ENCODE measurements around the gene C16orf92.

The C16orf92 gene

GRCh38 chr16:30006659-30007377 lies 16.2 kb upstream of the C16orf92 start:
- H3K4me3 ChIP-seq (replicated peaks; ENCODE audit: low read depth, low read length): no peak overlapping the region
- TF ChIP-seq CTCF (IDR thresholded peaks at IDR 0.05; ENCODE audit: low read length, missing control alignments): no peak
- no peak for DNase-seq (ENCODE audit: low read depth)

GRCh38 chr16:30007378-30007895 lies 15.6 kb upstream of the C16orf92 start:
- H3K4me3 ChIP-seq (replicated peaks; ENCODE audit: low read depth, low read length): no peak overlapping the region
- TF ChIP-seq CTCF (IDR thresholded peaks at IDR 0.05; ENCODE audit: low read length, missing control alignments): no peak
- DNase-seq (ENCODE audit: low read depth): no peak

GRCh38 chr16:30009085-30009862 lies 13.7 kb upstream of the C16orf92 start:
- DNase-seq (ENCODE audit: low read depth): no peak
- TF ChIP-seq CTCF (IDR thresholded peaks at IDR 0.05; ENCODE audit: low read length, missing control alignments): no peak
- no peak overlapping the region for H3K4me3 ChIP-seq (replicated peaks; ENCODE audit: low read depth, low read length)

- TF ChIP-seq CTCF (IDR thresholded peaks at IDR 0.05; ENCODE audit: low read length, missing control alignments): no peak
- no peak overlapping the region for H3K4me3 ChIP-seq (replicated peaks; ENCODE audit: low read depth, low read length)
- no peak for DNase-seq (ENCODE audit: low read depth)
Measured at GRCh38 chr16:30009990-30010843, 12.8 kb upstream of the C16orf92 start.

- TF ChIP-seq CTCF (IDR thresholded peaks at IDR 0.05; ENCODE audit: low read length, missing control alignments): no peak
- peak within 1 kb of the TSS; percentile 37 for H3K4me3 ChIP-seq (replicated peaks; ENCODE audit: low read depth, low read length)
- no peak for DNase-seq (ENCODE audit: low read depth)
Measured at GRCh38 chr16:30010844-30011713, 11.9 kb upstream of the C16orf92 start, which contains the start of gene DOC2A. TSS of gene DOC2A (minus strand) at chr16:30011027. CDS start at chr16:30010222, 805 bp downstream.
